ENCODE results near the gene ASCC3.

- no peak for TF ChIP-seq ZNF274 (IDR thresholded peaks at IDR 0.05; ENCODE audit: low read depth, low read length)
- TF ChIP-seq SUZ12 (IDR thresholded peaks at IDR 0.05; ENCODE audit: extremely low read depth, insufficient read depth, insufficient read length) = no peak
- TF ChIP-seq YY1 (IDR thresholded peaks at IDR 0.05; ENCODE audit: insufficient read depth, insufficient read length) = no peak
These were observed 203.1 kb downstream of the ASCC3 start for GRCh38 chr6:100678027-100678426.
